ENCODE data around the gene SCFD2.
A peak's percentile ranks its signal among the peaks of the same experiment; 100 is the strongest.

SCFD2 gene

DNA sequence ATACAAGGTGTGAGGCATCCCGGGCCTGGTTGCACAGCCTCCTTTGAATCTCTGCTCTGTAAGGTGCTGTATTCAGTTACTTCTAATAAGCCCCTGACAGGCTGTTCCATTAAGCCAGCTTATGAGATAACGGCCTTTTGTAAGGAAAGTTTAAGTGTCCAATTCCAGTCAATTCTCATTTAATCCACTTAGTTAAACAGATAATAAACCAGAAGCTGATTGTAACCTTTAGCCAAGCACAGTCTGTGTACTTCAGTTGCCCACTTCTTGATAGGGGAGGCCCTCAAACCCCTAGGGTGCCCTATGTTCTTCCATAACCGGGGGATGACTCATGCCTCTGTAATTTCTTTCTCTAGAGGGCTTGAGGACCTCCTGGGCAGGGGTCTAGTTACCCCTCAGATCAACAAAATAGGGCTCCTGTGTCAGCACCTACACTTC is 440.3 kb downstream of the SCFD2 start:
- no peak for DNase-seq (ENCODE audit: low read depth)

- DNase-seq (ENCODE audit: low read depth), result no peak
These were observed 446.4 kb downstream of the SCFD2 start for GRCh38 chr4:52919461-52919860.

DNA sequence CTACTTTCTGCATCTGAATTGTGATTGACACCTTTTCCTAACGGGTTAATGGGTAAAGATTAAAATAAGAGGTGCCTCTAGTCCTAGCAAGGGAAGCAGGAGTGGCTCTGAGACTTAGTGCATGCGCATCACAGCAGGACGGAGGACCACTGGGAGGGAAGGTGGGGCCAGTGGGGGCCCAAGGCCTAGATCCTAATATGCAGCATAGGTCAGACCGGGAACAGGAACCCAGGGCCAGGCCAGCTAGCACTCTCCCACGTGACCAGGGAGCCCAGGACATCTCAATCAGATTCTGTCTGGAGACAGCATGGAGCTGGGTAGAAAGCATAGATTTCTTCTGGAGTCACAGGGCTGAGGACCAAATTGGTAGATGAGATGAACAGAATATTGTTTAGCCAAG is 448.0 kb downstream of the SCFD2 start:
- DNase-seq (ENCODE audit: low read depth), result no peak

DNA sequence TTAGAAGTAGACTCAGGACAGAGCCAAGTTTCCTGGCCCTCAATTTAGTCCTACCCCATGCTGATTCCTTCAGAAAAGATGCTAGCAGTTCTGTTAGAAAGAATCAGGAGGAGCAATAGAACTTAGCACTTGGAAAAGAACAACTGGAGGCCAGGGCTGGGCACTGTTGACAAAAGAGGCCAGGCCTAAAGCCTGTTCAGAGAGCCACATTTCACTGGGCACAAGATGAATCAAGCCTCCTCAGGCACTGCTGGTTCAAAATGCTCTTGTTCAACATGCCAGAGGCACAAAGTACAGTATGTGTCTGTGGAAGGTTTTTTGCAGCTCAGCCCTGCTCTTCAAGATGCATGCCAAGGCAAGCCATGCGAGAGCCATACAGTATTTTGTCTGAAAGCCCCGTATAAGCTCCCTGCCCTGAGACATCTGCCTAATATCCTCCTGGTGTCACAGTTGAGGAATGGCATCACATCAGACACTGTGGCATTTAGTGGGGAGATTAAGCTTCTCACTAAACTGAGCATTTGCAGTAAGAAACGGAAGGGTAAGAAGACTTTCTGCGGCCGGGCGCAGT is 450.0 kb downstream of the SCFD2 start:
- no peak for DNase-seq (ENCODE audit: low read depth)

DNA sequence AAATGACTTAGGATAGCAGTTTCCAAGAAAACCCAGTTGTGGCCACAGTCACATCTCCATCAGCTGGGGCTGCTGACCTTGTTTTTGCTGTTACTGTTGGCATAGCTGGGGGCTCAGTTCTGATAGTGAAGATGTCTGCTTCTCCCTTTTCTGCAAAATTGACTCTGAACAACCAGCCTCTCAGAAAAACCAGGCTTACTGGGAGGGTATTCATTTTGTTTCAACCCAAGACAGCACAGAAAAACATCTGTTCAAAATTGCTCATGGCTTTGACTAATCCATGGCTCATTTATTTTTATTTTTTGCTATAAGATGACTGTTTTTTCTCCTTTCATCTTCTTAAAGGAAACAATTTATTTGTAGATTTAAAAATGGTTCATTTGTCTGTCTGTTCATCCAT is 450.7 kb downstream of the SCFD2 start:
- DNase-seq (ENCODE audit: low read depth), result no peak

- DNase-seq (ENCODE audit: low read depth), result no peak
These were observed 451.7 kb downstream of the SCFD2 start for GRCh38 chr4:52914051-52914605.

DNA sequence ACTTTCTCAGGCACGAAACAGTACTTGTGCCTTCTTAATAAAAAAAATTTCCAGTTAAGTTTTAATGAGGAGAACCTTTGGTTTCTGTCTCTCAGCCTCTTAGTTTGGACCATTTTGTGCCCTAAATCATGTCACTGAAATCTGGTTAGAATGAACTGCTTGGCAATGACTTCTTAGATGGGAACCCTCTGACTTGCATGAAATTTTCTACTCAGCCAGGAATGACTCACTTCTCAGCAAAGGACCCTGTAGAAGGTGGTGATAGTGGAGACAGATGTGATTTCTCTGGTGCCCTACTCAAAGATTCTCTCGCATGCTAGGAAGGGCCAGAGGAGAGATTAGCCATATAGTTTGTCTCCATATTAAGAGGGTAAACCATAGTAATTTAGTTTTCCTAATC is 453.3 kb downstream of the SCFD2 start:
- DNase-seq (ENCODE audit: low read depth), result no peak

DNA sequence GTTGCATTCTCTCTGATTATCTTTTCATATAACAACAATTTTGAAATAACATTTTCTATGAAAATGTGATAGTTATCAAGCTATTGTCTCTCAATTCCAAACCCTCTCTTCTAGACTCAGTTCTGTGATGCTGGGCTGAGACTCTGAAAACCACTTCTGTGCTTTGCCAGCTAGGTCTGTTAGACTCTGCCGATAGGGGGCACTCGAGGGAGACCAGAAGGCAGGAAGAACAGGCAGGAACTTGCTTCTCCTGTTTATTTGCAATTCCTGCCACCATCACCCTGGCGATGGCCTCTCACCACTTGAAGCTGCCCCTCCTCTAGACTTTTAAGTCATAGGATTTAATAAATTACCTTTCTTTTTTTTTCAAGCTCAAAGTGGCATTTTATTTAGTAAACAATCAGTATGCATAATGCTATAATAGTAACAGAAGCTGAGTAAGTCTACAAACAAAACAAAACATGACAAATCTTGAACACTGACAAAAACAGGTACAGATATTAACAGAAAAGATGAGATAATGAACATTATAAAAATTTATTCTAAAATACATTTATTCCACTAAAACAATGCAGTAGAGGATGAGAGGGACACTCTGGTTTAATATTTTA is 454.1 kb downstream of the SCFD2 start:
- DNase-seq (ENCODE audit: low read depth), result peak; percentile 22

GRCh38 chr4:52910115-52910514 is 455.7 kb downstream of the SCFD2 start:
- DNase-seq (ENCODE audit: low read depth), result no peak

DNA sequence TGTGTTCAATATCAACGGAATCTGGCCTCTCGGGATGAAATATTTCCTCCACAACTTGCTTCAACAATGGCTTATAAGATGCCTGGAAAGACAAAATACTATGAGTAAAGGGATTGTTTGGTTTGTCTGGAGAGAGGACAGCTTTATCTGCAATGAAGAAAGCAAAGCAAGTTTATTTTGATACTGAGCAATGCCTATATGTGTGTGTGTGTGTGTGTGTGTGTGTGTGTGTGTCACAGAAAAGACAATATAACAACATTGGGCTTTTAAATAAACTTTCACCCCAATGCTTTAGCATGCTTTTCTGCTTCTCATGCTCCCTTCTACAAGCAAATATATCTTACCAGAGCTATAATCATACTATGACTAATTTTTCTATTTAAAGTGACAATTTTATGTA is 458.4 kb downstream of the SCFD2 start:
- DNase-seq (ENCODE audit: low read depth), result no peak

DNA sequence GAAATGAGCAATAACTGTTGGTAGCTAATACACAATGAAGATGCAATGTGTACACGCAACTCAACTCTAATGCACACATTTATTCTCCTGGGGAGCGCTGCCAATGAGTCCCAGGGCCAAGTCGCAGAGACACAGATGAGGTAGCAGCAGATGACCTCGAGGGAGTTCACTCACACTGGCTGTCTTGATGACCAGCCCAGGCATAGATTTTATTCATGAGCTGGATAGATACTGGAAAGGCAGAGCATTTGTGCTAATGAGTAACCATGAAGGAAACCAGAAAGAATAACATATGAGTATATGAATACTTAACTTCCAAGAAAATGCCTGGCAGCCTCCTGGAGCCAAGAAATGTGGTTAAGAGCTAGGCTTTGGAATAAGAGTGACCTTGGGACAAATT is 461.4 kb downstream of the SCFD2 start:
- no peak for DNase-seq (ENCODE audit: low read depth)

GRCh38 chr4:52903273-52903672 is 462.6 kb downstream of the SCFD2 start:
- DNase-seq (ENCODE audit: low read depth), result no peak

DNA sequence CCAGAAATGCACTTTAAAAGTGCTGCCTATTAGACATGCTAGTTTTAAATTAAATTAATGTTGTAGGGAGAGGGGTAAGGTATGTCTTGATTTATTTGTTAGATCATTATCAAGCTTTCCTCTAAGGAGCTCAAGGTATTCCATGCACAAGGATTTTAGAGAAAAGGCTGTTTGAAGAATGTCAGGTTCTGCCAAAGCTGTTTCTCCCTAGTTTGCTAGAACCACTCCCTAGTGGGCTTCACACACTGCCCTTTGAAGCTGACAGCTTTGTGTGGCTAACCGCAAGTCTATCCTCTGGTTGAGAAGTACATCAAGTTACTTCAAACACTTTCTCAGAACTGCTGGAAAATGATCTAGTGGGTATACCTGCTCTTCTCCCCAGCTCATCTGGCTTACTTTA is 471.4 kb downstream of the SCFD2 start:
- no peak for DNase-seq (ENCODE audit: low read depth)

- DNase-seq (ENCODE audit: low read depth), result no peak
These were observed 473.0 kb downstream of the SCFD2 start for GRCh38 chr4:52892880-52893279.

- no peak for DNase-seq (ENCODE audit: low read depth)
These were observed 474.1 kb downstream of the SCFD2 start for GRCh38 chr4:52891743-52892142.

DNA sequence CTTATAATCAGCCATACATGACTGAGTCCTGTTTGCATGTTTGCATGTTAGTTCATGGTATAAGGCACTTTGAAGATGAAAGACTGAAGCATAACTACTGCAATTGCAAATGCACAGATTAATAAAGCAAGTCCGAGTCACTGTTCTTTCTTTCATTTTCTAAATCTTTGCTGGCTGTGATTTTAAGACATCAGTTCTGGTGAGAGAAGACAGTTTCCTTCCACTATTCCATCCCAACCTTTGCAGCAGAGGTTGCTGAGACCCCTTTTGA is 475.4 kb downstream of the SCFD2 start:
- no peak for DNase-seq (ENCODE audit: low read depth)

DNA sequence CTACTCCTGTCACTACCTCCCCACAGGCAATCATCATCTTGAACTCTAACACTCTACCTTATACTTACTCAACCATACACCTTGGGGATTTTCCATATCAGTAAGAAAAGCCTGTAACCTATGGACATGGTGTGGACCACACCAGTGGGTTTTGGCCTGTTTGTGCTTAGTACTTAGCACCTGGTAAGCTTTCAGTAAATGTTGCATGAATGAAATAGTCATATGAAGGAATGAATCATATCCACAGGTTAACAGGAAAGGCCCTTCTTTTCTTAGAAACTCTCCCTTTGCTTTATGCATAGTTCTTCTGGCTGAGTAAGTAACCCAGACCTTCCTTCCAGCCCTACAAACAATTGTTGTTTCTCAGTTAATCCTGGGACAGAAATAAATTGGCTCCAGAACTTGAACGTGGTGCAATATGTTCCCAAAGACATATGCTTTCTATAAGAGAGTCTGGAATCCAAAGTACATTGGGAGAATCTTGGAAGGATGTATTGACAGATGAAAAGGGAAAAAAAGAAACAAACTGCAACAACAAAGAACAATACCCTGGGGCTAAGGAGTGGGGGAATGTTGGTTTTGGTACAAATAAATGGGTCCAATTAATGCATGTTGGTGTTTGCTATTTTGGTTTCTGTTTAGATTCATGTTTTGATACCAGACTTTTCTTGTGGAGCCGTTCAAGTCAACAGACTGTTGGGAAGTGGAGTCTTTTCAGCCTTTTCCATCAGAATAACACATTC is 475.9 kb downstream of the SCFD2 start:
- no peak for DNase-seq (ENCODE audit: low read depth)

DNA sequence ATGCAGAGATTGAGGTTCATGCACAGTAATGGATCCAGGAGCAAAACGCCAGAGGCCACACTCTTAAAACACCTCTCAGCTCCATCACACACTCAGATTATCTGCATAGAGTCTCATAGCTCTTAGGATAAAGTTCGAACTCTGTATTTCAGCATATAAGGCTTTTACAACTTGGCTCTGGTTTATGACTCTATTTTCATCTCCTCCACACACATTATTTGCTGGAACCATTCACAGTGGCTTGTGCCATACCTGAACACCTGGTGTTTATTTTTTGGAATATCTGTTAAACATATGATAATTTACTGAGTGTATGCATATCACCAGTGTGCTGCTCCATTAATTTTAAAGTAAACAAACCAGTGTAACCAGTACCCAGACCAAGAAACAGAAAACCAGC is 476.5 kb downstream of the SCFD2 start:
- DNase-seq (ENCODE audit: low read depth), result no peak

GRCh38 chr4:52884994-52885393 is 480.9 kb downstream of the SCFD2 start:
- DNase-seq (ENCODE audit: low read depth), result no peak

- no peak for DNase-seq (ENCODE audit: low read depth)
These were observed 481.9 kb downstream of the SCFD2 start for GRCh38 chr4:52883707-52884669.

- DNase-seq (ENCODE audit: low read depth), result no peak
These were observed 482.7 kb downstream of the SCFD2 start for GRCh38 chr4:52883183-52883621.

- no peak for DNase-seq (ENCODE audit: low read depth)
These were observed 484.9 kb downstream of the SCFD2 start for GRCh38 chr4:52880994-52881393.
